ENCODE data around the gene DBNDD1.

The DBNDD1 gene

DNA sequence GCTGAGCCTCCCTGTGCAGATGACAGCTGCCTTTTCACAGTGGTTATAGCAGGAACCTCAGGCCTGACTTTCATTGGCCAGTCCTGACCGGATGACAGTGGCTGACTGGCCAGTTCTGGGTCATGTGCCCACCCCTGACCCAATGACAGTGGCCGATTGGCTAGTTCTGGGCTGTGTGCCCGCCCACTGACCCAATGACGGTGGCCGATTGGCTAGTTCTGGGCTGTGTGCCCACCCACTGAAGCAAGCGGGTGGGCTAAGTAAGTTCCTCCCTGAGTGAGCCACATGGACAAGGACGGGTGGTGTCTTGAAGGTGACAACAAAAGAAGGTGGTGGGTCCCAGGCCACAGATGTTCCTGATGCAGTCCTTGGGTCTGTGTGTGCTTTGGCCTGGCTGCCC is 61.2 kb downstream of the DBNDD1 start:
- no peak for DNase-seq

DNA sequence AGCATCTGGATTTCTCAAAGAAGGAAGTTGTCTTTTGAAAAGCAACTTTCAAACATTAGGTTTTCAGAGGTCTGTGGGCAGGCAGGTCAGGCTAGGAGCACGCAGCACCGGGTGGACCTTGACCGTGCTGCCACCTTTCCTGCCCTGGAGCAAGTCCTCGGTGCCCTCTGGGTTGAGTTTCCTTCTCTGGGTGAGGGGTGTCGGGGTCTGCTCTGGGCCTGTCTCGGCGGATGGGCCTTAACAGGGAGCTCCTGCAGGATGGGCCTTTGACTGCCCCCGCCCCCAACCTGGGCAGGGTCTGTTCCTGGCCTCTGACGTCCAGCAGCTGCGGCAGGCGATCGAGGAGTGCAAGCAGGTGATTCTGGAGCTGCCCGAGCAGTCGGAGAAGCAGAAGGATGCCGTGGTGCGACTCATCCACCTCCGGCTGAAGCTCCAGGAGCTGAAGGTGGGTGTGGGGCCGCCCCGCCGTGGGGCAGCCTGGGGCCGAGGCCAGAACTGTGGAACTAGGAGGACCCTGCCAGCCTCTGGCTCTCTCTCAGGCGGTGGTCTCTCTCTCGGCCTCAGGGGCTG is 62.0 kb downstream of the DBNDD1 start:
- no peak for DNase-seq

DNA sequence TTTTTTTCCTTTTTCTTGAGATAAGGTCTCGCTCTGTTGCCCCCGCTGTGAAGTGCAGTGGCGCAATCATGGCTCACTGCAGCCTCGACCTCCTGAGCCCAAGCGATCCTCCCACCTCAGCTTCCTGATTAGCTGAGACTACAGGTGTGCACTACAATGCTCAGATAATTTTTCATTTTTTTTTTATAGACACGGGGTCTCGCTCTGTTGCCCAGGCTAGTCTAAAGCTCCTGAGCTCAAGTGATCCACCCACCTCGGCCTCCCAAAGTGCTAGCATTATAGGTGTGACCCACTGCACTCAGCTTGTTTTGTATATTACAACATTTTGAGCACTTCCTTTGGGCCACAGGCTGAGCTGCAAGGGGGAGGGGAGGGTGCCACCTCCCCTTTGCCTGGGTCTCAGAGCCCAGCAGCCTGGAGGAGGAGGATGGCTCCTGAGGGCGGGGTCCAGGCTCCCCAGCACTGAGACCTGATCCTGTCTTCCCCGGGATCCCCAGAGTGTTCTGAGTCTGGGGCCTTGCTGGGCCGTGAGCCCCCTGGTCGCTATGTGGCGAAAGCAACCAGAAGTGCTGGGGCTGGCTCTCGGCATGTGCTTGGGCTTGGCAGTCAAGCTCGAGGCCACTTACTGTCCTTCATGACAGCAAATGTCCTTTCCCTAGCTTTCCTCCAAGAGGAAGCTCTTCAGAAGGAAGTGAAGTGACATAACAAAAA is 62.6 kb downstream of the DBNDD1 start:
- DNase-seq = no peak

DNA sequence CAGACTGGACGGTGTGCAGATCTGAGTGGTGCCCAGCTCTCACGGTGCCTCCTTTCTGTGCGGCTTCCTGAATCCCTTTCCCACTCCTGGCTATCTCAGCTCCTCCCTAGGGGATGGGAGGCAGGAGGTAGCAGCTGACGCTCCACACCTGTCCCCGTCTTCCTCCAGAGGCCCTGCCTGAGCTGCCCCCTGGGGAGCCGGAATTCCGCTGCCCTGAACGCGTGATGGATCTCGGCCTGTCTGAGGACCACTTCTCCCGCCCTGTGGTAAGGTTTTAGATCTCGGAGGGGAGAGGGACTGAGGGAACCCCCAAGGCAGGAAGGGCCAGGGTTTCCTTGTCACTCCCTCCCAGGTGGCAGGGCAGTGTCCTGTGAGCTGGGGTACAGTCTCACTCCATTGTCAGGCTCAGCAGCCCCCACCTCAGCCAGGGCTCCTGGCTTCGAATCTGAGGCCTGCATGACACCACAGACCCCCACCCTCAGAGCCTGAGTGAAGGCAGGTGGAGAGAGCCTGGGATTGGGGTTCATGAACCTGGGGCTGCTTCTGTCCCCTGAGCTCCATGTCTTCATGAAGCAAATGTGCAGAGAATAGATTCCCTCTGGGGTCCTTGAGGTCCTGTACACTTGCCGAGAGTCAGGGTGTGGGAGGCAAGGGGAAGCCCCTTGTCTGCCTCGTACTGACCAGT is 64.1 kb downstream of the DBNDD1 start:
- DNase-seq = no peak

Data from cerebellar nuclear complex (tissue), 1 donor.